Suprapubic skin (tissue), 4 donors: ENCODE measurements around the gene MN1.

Experiments used
- EP300 ChIP-seq: sonication (generic); formaldehyde crosslinking; IDR thresholded peaks from one replicate; pipeline ENCODE4 v1.6.1; 2017; ENCODE audit warnings: antibody characterized with exemption
- POLR2A ChIP-seq, 2 donors: fragments of 450-650 bp; IDR thresholded peaks; one replicate each; pipeline ENCODE4 v1.6.1; 2017; ENCODE audit warnings: antibody characterized with exemption in 2 of 2, mild to moderate bottlenecking in 2 of 2, moderate library complexity in 2 of 2
- POLR2AphosphoS5 ChIP-seq, 3 donors: sonication (generic); formaldehyde crosslinking; IDR thresholded peaks; one replicate each; pipeline ENCODE4 v1.6.1; 2017; ENCODE audit warnings: antibody characterized with exemption in 3 of 3
- TF ChIP-seq, protein P1 (sequence below), 2 donors: fragments of 200-600 bp in 1 of 2; fragments of 450-650 bp in 1 of 2; sonication (generic) in 1 of 2; IDR thresholded peaks; one replicate each; pipeline ENCODE4 v1.5.1; 2016 to 2019; ENCODE audit warnings: antibody characterized with exemption in 2 of 2, mild to moderate bottlenecking in 1 of 2, moderate library complexity in 1 of 2

DNA sequence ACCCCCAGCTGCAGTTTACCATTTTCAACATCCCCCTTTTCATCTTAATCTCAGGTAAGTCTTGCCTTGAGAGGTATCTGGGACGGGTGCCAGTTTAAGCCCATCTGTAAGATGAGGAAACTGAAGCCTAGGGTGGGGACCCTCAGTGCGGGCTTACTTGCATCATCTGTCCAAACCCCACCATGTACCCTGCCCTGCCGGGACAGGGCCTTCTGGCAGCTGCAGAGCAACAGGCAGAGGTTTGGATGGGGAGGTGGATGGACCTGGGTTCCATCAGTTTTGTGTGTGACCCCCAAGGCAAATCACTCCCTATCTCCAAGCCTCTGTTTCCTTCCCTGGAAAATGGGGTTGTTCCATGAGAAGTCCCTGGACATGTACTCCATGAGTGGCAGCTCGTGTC lies 67.5 kb downstream of the MN1 start:
- TF ChIP-seq POLR2A (IDR thresholded peaks at IDR 0.05) = no peak
- TF ChIP-seq, protein P1, sequence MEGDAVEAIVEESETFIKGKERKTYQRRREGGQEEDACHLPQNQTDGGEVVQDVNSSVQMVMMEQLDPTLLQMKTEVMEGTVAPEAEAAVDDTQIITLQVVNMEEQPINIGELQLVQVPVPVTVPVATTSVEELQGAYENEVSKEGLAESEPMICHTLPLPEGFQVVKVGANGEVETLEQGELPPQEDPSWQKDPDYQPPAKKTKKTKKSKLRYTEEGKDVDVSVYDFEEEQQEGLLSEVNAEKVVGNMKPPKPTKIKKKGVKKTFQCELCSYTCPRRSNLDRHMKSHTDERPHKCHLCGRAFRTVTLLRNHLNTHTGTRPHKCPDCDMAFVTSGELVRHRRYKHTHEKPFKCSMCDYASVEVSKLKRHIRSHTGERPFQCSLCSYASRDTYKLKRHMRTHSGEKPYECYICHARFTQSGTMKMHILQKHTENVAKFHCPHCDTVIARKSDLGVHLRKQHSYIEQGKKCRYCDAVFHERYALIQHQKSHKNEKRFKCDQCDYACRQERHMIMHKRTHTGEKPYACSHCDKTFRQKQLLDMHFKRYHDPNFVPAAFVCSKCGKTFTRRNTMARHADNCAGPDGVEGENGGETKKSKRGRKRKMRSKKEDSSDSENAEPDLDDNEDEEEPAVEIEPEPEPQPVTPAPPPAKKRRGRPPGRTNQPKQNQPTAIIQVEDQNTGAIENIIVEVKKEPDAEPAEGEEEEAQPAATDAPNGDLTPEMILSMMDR (IDR thresholded peaks at IDR 0.05) = no peak
- no peak for TF ChIP-seq POLR2AphosphoS5 (IDR thresholded peaks at IDR 0.05)
- no peak for TF ChIP-seq EP300
